Uterus (tissue), 2 donors: ENCODE data around the gene HTR4.

Experiments used
- CTCF ChIP-seq, 4 experiments: fragments of 200-600 bp in 2 of 4; fragments of 450-650 bp in 2 of 4; sonication (generic) in 2 of 4; IDR thresholded peaks; one replicate each; pipeline ENCODE4 v1.5.1; 2016 to 2019; ENCODE audit warnings: antibody characterized with exemption in 4 of 4, mild to moderate bottlenecking in 2 of 4, moderate library complexity in 1 of 4
- POLR2A ChIP-seq, 2 donors: fragments of 450-650 bp; IDR thresholded peaks; one replicate each; pipeline ENCODE4 v1.6.1; 2016; ENCODE audit warnings: antibody characterized with exemption in 2 of 2, mild to moderate bottlenecking in 1 of 2, moderate library complexity in 1 of 2

DNA sequence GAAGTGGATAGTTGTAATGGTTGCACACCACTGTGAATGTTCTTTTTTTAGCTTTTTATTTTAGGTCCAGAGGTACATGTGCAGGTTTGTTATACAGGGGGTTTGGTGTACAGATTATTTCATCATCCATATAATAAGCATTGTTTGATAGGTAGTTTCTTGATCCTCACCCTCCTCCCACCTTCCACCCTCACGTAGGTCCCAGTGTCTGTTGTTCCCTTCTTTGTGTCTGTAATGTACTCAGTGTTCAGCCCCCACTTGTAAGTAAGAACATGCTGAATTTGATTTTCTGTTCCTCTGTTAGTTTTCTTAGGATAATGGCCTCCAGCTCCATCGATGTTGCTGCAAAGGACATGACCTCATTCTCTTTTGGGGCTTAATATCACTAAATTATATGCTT is 99.7 kb downstream of the HTR4 start:
- no peak for TF ChIP-seq CTCF (IDR thresholded peaks at IDR 0.05)
- no peak for TF ChIP-seq POLR2A (IDR thresholded peaks at IDR 0.05)
